Smooth muscle cell (in vitro differentiated cells): ENCODE data around the gene TNFRSF19. TPM values are rescaled to one million over a fixed set of nuclear protein-coding genes. Genes with fewer than 3 reads are reported as not detected.

ENCODE experiments used
- DNase-seq: peaks from one replicate; lab custom pipeline; 2025; ENCODE audit not compliant: unreplicated experiment; lab: John Stamatoyannopoulos, UW
- H2AFZ ChIP-seq: fragments of 200-600 bp; sonication (generic); 2 replicates; pipeline ENCODE4 v1.6.0; 2016; ENCODE audit warnings: antibody characterized with exemption, low read depth, mild to moderate bottlenecking
- H3F3A ChIP-seq: fragments of 200-600 bp; sonication (generic); 2 replicates; pipeline ENCODE4 v1.6.0; 2017; ENCODE audit warnings: antibody characterized with exemption, low read depth
- H3K27ac ChIP-seq: fragments of 200-600 bp; sonication (generic); 2 replicates; pipeline ENCODE4 v1.5.1; 2016; ENCODE audit warnings: low read depth, mild to moderate bottlenecking
- H3K27me3 ChIP-seq: fragments of 200-600 bp; sonication (generic); 2 replicates; pipeline ENCODE4 v1.6.1; 2016; ENCODE audit warnings: low read depth, mild to moderate bottlenecking
- H3K36me3 ChIP-seq: fragments of 200-600 bp; sonication (generic); 2 replicates; pipeline ENCODE4 v1.5.1; 2016; ENCODE audit warnings: low read depth
- H3K4me1 ChIP-seq: fragments of 200-600 bp; sonication (generic); 2 replicates; pipeline ENCODE4 v1.5.1; 2016; ENCODE audit warnings: low read depth
- H3K4me2 ChIP-seq: fragments of 200-600 bp; sonication (generic); 2 replicates; pipeline ENCODE4 v1.6.0; 2016; ENCODE audit warnings: mild to moderate bottlenecking
- H3K4me3 ChIP-seq: fragments of 200-600 bp; sonication (generic); 2 replicates; pipeline ENCODE4 v1.5.1; 2016; ENCODE audit warnings: mild to moderate bottlenecking
- H3K79me2 ChIP-seq: fragments of 200-600 bp; sonication (generic); 2 replicates; pipeline ENCODE4 v1.6.0; 2016; ENCODE audit warnings: low read depth, mild to moderate bottlenecking
- H3K9ac ChIP-seq: fragments of 200-600 bp; sonication (generic); 2 replicates; pipeline ENCODE4 v1.6.0; 2016; ENCODE audit warnings: low read depth
- H3K9me3 ChIP-seq: fragments of 200-600 bp; sonication (generic); replicated peaks from 2 replicates; pipeline ENCODE4 v1.5.1; 2016; ENCODE audit warnings: low read depth
- H4K20me1 ChIP-seq: fragments of 200-600 bp; sonication (generic); 2 replicates; pipeline ENCODE4 v1.6.0; 2016; ENCODE audit warnings: low read depth
- WGBS: methylation state at CpG from one replicate; pipeline ENCODE4 v1.1.7; 2016; ENCODE audit warnings: low lambda C conversion rate; 5-methylcytosine and 5-hydroxymethylcytosine counted together
- polyA plus RNA-seq: library from polyadenylated mRNA; unstranded; fragments of >200 nt; fragmentation: Nextera tagmentation; extraction: Ambion mirVana; gene quantifications from 2 replicates; pipeline ENCODE4 v1.2.1, GENCODE V29; 2016
- total RNA-seq: library from RNA; depleted of rRNA; stranded (reverse); fragments of >200 nt; gene quantifications from 2 replicates; pipeline ENCODE4 v1.2.3, GENCODE V29; 2014
- TF ChIP-seq, protein P1 (sequence below): fragments of 200-600 bp; sonication (generic); IDR thresholded peaks from 2 replicates; pipeline ENCODE4 v1.5.1; 2017; ENCODE audit warnings: borderline replicate concordance, mild to moderate bottlenecking, antibody characterized with exemption; ENCODE audit not compliant: insufficient read depth, poor library complexity, severe bottlenecking

Gene TNFRSF19
- total and polyA plus RNA-seq, 2 experiments from 2014 or later, result 15.5 to 34.3 TPM

DNA sequence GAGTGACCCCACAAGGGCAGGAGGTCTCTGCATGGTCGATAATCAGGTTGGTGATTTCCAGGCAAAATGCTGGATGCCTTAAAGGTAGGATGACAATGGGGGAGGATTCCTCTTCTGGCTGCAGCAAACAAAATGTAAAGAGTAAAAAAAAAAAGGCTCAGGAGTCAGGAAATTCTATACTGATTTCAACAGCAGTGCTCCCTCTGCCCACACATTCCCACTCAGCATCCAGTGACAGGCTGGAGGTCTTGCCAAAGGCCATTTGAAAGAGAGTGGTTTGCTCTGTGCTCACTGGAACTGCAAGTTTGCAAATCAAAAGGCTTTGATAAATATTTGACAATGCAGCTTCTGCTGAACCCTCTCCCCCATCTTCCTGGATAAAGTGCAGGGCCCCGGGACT is 135.4 kb downstream of the TNFRSF19 start:
- Histone ChIP-seq H3K4me2 (no peak overlapping the region), H3K4me1 (peaks cover 5% of the 10 kb centered on the region), H3K9ac (no peak overlapping the region), H3K27me3 (no peaks in the 10 kb centered on the region), H2AFZ (no peak overlapping the region), H3F3A (no peaks in the 10 kb centered on the region), H3K27ac (no peak overlapping the region), H3K9me3 (no peaks in the 10 kb centered on the region), H3K4me3 (no peak overlapping the region), H4K20me1 (no peaks in the 10 kb centered on the region), H3K36me3 (no peaks in the 10 kb centered on the region), H3K79me2 (no peaks in the 10 kb centered on the region)
- whole genome bisulfite sequencing, result 65% methylated on average over 2 of the region's 2 CpGs
- TF ChIP-seq, protein P1, sequence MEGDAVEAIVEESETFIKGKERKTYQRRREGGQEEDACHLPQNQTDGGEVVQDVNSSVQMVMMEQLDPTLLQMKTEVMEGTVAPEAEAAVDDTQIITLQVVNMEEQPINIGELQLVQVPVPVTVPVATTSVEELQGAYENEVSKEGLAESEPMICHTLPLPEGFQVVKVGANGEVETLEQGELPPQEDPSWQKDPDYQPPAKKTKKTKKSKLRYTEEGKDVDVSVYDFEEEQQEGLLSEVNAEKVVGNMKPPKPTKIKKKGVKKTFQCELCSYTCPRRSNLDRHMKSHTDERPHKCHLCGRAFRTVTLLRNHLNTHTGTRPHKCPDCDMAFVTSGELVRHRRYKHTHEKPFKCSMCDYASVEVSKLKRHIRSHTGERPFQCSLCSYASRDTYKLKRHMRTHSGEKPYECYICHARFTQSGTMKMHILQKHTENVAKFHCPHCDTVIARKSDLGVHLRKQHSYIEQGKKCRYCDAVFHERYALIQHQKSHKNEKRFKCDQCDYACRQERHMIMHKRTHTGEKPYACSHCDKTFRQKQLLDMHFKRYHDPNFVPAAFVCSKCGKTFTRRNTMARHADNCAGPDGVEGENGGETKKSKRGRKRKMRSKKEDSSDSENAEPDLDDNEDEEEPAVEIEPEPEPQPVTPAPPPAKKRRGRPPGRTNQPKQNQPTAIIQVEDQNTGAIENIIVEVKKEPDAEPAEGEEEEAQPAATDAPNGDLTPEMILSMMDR, result no peak
- no peak for DNase-seq

DNA sequence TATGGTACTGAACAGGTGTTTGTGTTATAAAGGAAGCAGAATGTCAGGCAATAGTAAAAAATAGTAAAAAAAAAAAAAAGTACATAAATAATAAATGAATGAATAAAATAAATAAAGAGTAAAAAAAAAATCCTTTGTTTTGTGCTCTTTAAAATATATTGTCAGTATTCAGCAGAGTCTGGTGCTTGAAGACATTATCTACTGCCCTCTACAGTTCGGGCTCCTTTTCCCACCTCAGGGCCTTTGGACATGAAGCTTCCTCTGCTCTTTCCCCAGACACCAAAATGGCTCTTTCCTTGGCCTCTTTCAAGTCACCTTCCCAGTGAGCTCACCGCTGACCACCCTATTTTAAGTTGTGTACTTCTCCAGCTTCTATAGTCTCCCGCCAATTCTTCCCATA is 137.5 kb downstream of the TNFRSF19 start:
- Histone ChIP-seq H4K20me1 (no peaks in the 10 kb centered on the region), H3K9me3 (no peaks in the 10 kb centered on the region), H2AFZ (no peak overlapping the region), H3K79me2 (no peaks in the 10 kb centered on the region), H3K4me2 (no peak overlapping the region), H3K36me3 (no peaks in the 10 kb centered on the region), H3K4me3 (no peak overlapping the region), H3K27me3 (no peaks in the 10 kb centered on the region), H3K27ac (no peak overlapping the region), H3K4me1 (peaks cover 5% of the 10 kb centered on the region), H3F3A (no peaks in the 10 kb centered on the region), H3K9ac (no peak overlapping the region)
- TF ChIP-seq, protein P1, result peak; percentile 19
- DNase-seq, result no peak
- WGBS, result 95% methylated on average over 3 of the region's 3 CpGs

DNA sequence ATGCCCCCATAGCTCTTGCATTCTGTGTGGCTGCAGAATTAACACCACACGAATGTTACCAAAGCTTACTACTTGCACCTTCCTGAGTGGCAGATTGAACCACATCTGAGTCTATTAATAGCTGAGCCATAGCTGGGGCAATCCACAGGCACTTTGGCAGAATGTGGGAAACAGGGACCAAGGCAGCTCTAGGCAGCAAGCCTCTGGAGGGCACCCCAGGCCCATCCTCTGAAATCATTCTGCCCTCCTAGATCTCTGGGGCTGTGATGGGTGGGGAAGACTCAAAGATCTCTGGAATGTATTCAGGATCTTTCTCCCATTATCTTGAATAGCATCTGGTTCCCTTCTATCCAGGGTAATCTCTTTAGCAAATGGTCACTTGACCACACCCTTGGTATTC is 139.3 kb downstream of the TNFRSF19 start:
- Histone ChIP-seq H3K9ac (no peak overlapping the region), H3K27ac (no peak overlapping the region), H3K79me2 (no peaks in the 10 kb centered on the region), H3K9me3 (no peaks in the 10 kb centered on the region), H3F3A (no peaks in the 10 kb centered on the region), H3K27me3 (no peaks in the 10 kb centered on the region), H3K4me1 (peaks cover 5% of the 10 kb centered on the region), H3K4me2 (no peak overlapping the region), H2AFZ (no peak overlapping the region), H3K36me3 (no peaks in the 10 kb centered on the region), H3K4me3 (no peak overlapping the region), H4K20me1 (no peaks in the 10 kb centered on the region)
- TF ChIP-seq, protein P1, result no peak
- 88% methylated on average over 1 of the region's 1 CpG for WGBS
- no peak for DNase-seq

DNA sequence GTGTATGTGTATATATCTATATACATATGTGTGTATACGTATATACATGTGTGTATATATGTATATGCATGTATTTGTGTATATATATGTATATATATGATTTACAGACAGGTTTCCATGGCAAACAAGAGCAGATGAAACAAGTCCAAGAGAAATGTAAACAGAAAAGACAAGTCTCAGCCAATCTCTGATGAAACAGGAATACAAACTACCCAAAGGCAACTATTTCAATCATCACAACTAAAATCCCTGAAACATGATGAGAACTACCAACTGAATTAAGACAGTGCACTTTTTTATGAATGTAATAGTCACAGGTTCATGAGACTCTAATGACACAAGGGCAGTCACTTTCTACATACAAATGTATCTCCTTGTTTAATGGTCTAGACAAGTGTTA is 140.2 kb downstream of the TNFRSF19 start:
- peaks cover 4% of the 10 kb centered on the region for H3K4me1 ChIP-seq
- H3F3A ChIP-seq, result no peaks in the 10 kb centered on the region
- H3K27me3 ChIP-seq, result no peaks in the 10 kb centered on the region
- H4K20me1 ChIP-seq, result no peaks in the 10 kb centered on the region
- no peaks in the 10 kb centered on the region for H3K79me2 ChIP-seq
- no peak for DNase-seq
- H3K36me3 ChIP-seq, result no peaks in the 10 kb centered on the region
- WGBS, result 87% methylated on average over 1 of the region's 1 CpG
- H3K4me3 ChIP-seq, result no peak overlapping the region
- H3K27ac ChIP-seq, result no peak overlapping the region
- no peak overlapping the region for H3K4me2 ChIP-seq
- TF ChIP-seq, protein P1, result no peak
- no peaks in the 10 kb centered on the region for H3K9me3 ChIP-seq
- H3K9ac ChIP-seq, result no peak overlapping the region
- no peak overlapping the region for H2AFZ ChIP-seq
